Skeletal muscle cell (primary cell): Measurements from ENCODE around the gene FLRT1.

Experiments
- DNase-seq: peaks from one replicate; pipeline ENCODE4 v3.0.0-alpha.2; 2010; ENCODE audit warnings: low read depth
- H3K4me3 ChIP-seq: 2 replicates; pipeline ENCODE4 v1.5.1; 2011; ENCODE audit warnings: low read depth, mild to moderate bottlenecking, control low read depth, low read length, moderate library complexity

Gene FLRT1

GRCh38 chr11:64060861-64061444 lies 25.2 kb downstream of the FLRT1 start:
- no peak for DNase-seq

DNA sequence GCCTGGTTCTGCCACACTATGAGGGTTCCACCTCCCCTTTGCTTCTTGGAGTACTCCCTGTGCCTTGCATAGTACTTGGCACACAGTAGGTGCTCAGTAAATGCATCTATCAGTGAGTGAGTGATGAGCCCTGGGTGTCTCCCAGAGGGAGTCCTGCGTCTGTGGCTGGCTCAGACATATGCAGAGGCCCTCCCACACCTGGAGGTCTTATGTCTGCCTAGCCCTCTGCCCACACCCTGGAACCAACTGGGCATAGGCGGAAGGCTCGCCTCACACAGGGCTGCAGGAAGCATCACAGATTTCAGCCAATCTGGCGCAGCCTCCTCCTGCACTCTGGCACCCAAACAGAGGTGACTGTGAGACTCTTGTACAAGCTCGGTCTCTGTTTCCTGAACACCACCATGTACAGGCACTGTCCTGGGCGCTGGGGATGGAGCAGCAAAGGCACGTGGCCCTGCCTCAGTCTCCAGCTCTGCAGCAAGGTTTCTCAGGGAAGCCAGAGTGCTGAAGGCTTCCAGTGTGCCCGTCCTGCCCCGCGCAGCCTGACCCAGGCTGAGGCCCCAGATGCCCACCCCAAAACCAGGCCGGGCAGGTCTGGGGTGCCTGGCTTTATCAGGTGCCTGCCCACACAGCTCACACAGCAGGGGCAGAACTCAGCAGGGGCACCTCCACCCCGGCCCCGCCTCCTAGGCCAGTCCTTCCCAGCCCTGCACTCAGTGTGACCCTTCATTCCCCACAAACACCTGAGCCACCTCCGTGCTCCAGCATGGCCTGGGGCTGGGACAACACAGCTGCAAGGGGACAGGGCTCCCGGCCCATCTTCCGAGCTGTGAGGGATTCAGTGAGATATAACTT lies 26.7 kb downstream of the FLRT1 start:
- DNase-seq: no peak

More at GRCh38 chr11:64060861-64061444, 25.2 kb downstream of the FLRT1 start:
- peak overlapping the region; percentile 44 for H3K4me3 ChIP-seq

DNA sequence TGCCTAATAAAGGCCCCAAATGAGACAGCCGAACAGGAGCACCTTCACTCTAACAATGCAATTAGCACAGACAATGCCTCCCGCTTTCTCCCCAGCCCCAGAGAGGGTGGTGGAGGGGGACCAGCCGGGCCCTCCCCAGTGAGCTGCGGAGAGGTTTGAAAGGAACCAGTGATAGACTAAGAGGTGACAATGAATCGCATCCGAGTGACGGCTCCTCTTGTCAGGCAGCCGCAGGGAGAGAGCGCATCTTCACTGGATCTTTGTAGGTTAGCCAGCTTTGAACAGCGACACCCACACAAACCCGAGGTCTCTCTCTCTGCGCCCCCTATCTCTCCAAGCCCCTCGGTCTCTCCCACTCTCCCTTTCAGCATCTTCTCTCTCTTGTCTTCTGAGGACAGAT lies 28.0 kb downstream of the FLRT1 start:
- DNase-seq: no peak

More for the DNA sequence above, 26.7 kb downstream of the FLRT1 start:
- no peak overlapping the region for H3K4me3 ChIP-seq

DNA sequence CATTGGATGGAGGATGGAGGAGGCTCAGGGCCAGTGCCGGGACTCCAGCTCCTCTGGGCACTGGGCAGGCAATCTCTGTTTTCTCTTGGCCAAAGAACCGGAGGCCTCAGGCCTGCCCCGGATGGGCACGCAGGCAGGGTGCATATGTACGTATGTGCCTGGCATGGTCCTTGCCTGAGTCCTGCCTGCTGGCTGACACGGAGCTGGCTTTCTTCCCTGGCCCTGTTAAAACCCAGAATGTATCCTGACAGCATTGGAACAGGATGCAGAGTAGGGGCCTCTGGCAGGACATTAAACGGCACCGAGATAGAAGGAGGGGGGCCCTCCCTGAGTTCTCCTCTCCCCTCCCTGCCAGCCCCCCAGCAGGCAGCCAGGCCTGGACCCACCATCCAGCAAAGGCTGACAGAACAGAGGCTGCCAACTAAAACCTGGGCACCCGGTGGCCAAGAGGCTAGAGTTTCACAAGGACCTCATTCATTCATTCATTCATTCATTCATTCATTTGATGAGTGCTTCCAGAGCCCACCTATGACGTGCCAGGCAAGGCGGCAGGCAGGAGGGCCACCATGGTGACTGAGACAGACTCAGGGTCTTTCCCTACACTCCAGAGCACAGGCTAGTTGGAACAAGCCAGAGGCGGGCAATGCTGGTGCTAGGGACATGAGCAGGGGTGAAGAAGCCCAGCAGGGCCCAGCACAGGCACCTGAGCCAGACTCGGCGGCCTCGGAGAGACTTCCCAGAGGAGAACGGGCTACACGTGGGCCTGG lies 28.8 kb downstream of the FLRT1 start:
- H3K4me3 ChIP-seq: no peak overlapping the region
- no peak for DNase-seq

More for the DNA sequence above, 28.0 kb downstream of the FLRT1 start:
- no peak overlapping the region for H3K4me3 ChIP-seq

DNA sequence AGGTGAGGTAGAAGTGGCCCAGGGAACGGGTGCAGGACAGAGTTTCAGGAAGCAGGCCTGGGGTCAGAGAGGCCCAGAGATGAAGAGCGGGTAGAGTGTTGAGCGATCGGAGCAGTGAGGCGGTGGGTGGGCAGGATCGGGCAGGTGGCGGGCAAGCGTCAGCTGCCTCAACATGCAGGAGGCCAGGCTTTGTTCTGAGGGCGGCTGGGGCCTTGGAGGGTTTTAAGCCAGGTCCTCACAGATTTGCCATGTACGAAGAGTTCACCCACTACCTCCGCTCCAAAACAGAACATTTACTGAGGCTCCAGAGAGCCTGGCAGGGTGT lies 29.4 kb downstream of the FLRT1 start:
- DNase-seq: no peak
- no peak overlapping the region for H3K4me3 ChIP-seq

- DNase-seq: no peak
- no peak overlapping the region for H3K4me3 ChIP-seq
Observed at GRCh38 chr11:64065712-64066111, 30.0 kb downstream of the FLRT1 start.

- DNase-seq: no peak
Observed at GRCh38 chr11:64067230-64067993, 31.7 kb downstream of the FLRT1 start.

GRCh38 chr11:64068705-64069400 lies 33.1 kb downstream of the FLRT1 start:
- H3K4me3 ChIP-seq: no peak overlapping the region
- DNase-seq: no peak

More at GRCh38 chr11:64067230-64067993, 31.7 kb downstream of the FLRT1 start:
- H3K4me3 ChIP-seq: no peak overlapping the region

- no peak overlapping the region for H3K4me3 ChIP-seq
- DNase-seq: no peak
Observed at GRCh38 chr11:64069401-64070313, 33.9 kb downstream of the FLRT1 start.

DNA sequence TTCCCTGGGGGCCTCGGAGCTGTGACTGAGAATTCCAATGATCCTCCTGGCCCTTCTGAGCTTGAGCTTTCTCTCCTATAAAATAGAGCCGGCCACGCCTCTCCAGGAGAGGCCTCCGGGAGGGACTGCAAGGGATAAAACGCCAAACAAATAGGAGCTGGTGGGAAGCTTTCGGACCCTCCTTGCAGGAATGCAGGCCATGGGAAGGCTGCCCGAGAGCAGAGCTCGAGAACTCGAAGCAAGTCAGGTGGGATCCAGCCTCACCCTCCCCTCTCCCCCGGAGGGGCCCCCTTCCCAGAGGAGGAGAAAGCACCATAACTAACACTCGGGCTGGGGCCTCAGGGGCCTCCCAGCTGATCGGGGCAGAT lies 34.6 kb downstream of the FLRT1 start:
- DNase-seq: no peak
- H3K4me3 ChIP-seq: no peak overlapping the region

DNA sequence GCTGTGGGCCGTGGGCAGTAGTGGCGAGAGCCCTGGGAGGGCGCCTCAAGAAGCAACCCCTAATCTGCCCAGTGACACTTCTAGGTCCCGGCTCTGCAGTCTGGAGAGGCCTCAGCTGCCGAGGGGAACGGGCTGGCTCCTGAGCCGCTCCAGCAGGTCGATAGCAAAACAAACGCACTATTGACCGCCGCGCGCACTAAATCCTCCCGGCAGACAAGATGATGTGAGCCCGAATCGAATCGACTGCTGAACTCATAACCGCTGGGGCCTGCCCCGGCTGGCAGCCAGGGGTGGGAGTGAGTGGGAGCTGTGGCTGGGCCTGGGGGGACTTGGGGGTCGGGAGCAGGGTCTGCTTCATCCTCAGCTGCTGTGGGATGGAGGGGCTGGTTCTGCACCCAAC lies 36.1 kb downstream of the FLRT1 start:
- H3K4me3 ChIP-seq: no peak overlapping the region
- DNase-seq: no peak

DNA sequence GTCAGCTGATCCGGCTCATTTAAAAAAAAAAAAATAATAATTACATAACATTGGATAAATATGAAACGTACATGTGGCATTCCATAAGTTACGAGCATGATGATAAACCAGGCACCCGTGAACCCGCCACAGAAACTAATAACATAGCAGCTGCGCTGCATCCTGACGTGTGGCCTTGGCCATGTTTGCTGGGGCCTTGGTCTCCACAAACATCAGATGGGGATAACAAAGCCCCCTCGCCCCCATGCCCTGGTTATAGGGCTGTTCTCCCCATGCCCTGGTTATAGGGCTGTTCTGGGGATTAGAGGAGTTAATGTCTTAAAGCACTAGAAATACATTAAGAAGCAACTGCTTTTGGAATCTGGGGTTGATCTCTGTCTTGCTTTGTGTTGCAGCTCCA lies 36.7 kb downstream of the FLRT1 start:
- DNase-seq: no peak
- H3K4me3 ChIP-seq: no peak overlapping the region

GRCh38 chr11:64072871-64073270 lies 37.1 kb downstream of the FLRT1 start:
- no peak for DNase-seq
- no peak overlapping the region for H3K4me3 ChIP-seq

- H3K4me3 ChIP-seq: no peak overlapping the region
- DNase-seq: no peak
Observed at GRCh38 chr11:64073542-64073941, 37.8 kb downstream of the FLRT1 start.

GRCh38 chr11:64074239-64074638 lies 38.5 kb downstream of the FLRT1 start:
- H3K4me3 ChIP-seq: no peak overlapping the region
- no peak for DNase-seq

DNA sequence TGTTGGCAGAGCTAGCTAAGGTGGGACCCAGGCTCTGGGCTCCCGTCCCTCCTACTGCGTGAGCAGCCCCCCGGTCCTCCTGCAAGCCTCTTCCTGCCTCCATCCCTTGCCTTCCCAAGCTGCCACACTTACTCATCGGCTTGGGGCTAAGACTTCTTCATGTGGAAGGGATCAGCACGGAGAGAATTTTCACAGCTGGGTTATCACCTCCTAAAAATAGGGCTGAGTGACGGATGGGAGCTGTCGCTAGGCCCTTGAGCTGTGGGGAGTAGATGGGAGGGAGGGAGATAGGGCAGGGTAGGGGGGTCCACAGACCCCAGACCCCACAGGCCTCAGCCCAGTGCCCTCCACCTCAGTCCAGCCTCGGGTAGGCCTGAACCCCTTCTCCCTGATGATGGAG lies 41.0 kb downstream of the FLRT1 start:
- no peak overlapping the region for H3K4me3 ChIP-seq
- no peak for DNase-seq

GRCh38 chr11:64077607-64078006 lies 41.9 kb downstream of the FLRT1 start:
- no peak for DNase-seq
- H3K4me3 ChIP-seq: no peak overlapping the region

GRCh38 chr11:64078284-64078683 lies 42.6 kb downstream of the FLRT1 start:
- DNase-seq: no peak

More at GRCh38 chr11:64078284-64078683, 42.6 kb downstream of the FLRT1 start:
- H3K4me3 ChIP-seq: no peak overlapping the region
